Testis (tissue), 2 donors: ENCODE data around the gene TAT.

Experiments used
- CTCF ChIP-seq, 3 experiments: fragments of 450-650 bp in 2 of 3; fragments of 200-600 bp in 1 of 3; sonication (generic) in 1 of 3; IDR thresholded peaks; one replicate each; pipeline ENCODE4 v1.5.1; 2016 to 2019; ENCODE audit warnings: antibody characterized with exemption in 3 of 3, mild to moderate bottlenecking in 2 of 3, moderate library complexity in 1 of 3
- POLR2A ChIP-seq: fragments of 450-650 bp; IDR thresholded peaks from one replicate; pipeline ENCODE4 v1.6.1; 2017; ENCODE audit warnings: antibody characterized with exemption, mild to moderate bottlenecking, moderate library complexity

- TF ChIP-seq CTCF (IDR thresholded peaks at IDR 0.05) (no peak), POLR2A (no peak)
Observed at GRCh38 chr16:71585318-71585703, 8.4 kb upstream of the TAT start.
